Spleen (tissue), 7 donors: Measurements from ENCODE around the gene LPCAT1.

Source experiments
- POLR2AphosphoS5 ChIP-seq, 3 donors: sonication (generic); formaldehyde crosslinking; IDR thresholded peaks; one replicate each; pipeline ENCODE4 v1.5.1; 2017; ENCODE audit warnings: antibody characterized with exemption in 3 of 3
- TF ChIP-seq, protein P1 (sequence below), 11 experiments: fragments of 200-600 bp in 7 of 11; fragments of 450-650 bp in 4 of 11; sonication (generic) in 4 of 11; IDR thresholded peaks in 8 of 11; conservative IDR thresholded peaks in 3 of 11; 1 replicate in 7 of 11; 2 replicates in 4 of 11; pipeline versions ENCODE4 v1.4.0 to v1.8.0; 2016 to 2021; ENCODE audit warnings: antibody characterized with exemption in 11 of 11, inconsistent platforms in 4 of 11, mild to moderate bottlenecking in 1 of 11
- donor health status: DM: no; HTN: no; CAD: no; lungs with moderate emphysema.
- donor health status: DM: no; HTN: no; CAD: no.
- donor health status: DM: no; HTN: no; CAD: no.

DNA sequence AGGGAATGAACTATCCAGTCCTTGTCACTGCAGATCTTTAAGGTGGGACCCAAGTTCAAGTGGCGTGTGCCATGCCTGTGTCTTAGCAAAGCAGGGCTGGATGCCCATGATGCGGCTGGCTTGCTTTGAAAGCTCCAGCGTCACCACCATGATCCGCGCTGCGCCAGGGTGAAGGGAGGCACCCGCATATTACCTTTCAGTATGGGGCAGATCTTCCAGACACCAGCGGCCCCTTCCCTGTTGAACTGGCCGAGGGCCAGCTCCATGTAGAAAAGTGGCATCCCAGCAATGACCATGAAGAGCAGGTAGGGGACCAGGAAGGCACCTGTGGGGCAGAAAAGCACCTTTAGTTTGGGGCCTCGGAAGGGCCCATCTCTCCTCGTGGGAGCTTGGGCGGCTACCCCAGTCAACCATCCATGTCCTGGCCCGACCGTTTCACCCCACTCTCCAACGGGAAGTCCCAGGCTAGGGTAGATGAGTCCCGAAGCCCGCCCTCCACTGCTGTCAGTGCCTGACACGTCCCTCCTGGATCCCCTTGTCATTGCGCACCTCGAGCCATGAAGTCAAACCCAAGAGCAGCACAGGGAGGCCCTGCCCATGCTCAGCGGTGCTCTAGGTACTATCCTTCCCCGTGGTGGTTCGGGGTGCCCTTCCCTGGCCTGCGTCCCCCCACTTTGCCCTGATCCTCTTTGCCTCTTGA lies 82.4 kb downstream of the LPCAT1 start:
- TF ChIP-seq, protein P1, sequence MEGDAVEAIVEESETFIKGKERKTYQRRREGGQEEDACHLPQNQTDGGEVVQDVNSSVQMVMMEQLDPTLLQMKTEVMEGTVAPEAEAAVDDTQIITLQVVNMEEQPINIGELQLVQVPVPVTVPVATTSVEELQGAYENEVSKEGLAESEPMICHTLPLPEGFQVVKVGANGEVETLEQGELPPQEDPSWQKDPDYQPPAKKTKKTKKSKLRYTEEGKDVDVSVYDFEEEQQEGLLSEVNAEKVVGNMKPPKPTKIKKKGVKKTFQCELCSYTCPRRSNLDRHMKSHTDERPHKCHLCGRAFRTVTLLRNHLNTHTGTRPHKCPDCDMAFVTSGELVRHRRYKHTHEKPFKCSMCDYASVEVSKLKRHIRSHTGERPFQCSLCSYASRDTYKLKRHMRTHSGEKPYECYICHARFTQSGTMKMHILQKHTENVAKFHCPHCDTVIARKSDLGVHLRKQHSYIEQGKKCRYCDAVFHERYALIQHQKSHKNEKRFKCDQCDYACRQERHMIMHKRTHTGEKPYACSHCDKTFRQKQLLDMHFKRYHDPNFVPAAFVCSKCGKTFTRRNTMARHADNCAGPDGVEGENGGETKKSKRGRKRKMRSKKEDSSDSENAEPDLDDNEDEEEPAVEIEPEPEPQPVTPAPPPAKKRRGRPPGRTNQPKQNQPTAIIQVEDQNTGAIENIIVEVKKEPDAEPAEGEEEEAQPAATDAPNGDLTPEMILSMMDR (IDR thresholded peaks at IDR 0.05 in 8 of 11, conservative IDR thresholded peaks at IDR 0.05 in 3 of 11), result no peak
- no peak for TF ChIP-seq POLR2AphosphoS5 (IDR thresholded peaks at IDR 0.05)
